GM12875 (cell line): ENCODE measurements around the gene KIF13A.

ENCODE experiments used
- H3K4me3 ChIP-seq: one replicate; pipeline ENCODE4 v1.5.1; 2011; ENCODE audit warnings: low read depth, low read length, control low read depth
- TF ChIP-seq, protein P1 (sequence below): IDR thresholded peaks from 2 replicates; pipeline ENCODE4 v1.5.1; 2011; ENCODE audit warnings: low read depth, mild to moderate bottlenecking, control low read depth, inconsistent platforms, low read length, moderate library complexity, borderline replicate concordance; ENCODE audit not compliant: insufficient read depth

The KIF13A gene

DNA sequence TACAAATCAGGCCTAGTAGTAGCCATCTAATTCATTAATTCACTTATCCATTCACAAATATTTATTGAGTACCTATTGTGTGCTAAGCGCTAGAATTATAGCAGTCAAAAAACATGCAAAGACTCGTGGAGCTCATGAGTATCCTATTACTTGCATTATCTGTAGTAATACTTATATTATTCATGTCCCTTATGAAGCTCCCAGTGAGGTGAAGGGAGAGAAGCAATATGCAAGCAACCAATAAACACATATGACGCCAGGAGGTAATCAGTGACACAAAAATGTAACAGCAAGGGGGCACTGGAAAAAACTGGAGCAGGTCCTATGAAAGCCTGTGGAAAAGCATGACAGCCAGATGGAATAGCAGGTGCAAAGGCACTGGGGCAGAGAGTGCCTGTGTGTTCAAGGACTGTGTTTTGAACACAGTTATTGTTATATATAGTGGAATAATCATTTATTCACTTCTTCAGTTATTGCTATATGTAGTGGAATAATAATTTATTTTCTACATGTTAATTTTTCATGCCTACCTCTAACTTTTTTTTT lies 109.5 kb downstream of the KIF13A start:
- no peak overlapping the region for H3K4me3 ChIP-seq
- TF ChIP-seq, protein P1, sequence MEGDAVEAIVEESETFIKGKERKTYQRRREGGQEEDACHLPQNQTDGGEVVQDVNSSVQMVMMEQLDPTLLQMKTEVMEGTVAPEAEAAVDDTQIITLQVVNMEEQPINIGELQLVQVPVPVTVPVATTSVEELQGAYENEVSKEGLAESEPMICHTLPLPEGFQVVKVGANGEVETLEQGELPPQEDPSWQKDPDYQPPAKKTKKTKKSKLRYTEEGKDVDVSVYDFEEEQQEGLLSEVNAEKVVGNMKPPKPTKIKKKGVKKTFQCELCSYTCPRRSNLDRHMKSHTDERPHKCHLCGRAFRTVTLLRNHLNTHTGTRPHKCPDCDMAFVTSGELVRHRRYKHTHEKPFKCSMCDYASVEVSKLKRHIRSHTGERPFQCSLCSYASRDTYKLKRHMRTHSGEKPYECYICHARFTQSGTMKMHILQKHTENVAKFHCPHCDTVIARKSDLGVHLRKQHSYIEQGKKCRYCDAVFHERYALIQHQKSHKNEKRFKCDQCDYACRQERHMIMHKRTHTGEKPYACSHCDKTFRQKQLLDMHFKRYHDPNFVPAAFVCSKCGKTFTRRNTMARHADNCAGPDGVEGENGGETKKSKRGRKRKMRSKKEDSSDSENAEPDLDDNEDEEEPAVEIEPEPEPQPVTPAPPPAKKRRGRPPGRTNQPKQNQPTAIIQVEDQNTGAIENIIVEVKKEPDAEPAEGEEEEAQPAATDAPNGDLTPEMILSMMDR, result no peak

DNA sequence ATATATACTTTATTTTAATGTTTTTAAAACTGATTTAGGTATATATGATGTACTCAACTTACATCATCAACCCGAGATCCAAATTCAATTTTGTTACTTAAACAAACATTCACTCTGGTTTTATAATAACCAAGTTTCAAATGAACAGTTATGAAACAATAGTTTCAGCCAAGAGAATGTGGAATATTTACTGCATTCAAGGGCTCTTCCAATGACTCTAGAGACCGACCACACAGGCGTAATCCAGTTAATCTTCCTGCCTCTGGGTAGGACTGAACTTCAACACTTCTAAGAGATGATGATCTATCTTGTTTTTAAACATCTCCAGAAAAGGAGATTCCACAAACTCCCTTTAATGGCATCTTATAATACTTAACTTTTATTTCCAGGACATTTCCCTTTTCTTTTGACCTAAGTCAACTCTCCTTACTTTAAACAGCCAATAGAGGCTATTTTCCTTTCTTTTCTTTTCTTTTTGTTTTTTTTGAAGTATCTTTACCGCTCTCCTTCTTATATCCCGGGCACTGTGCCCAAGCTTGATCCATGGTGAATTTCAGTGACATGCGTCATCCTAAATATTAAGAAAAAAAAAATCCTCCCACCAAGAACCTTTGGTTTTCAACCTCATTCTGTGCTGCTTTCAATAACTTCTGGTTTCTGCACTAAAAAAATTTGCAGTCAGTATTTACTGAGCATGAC lies 110.1 kb downstream of the KIF13A start:
- no peak overlapping the region for H3K4me3 ChIP-seq
- TF ChIP-seq, protein P1, result no peak

GRCh38 chr6:17874753-17875152 lies 112.7 kb downstream of the KIF13A start:
- TF ChIP-seq, protein P1, result no peak
- H3K4me3 ChIP-seq, result no peak overlapping the region

DNA sequence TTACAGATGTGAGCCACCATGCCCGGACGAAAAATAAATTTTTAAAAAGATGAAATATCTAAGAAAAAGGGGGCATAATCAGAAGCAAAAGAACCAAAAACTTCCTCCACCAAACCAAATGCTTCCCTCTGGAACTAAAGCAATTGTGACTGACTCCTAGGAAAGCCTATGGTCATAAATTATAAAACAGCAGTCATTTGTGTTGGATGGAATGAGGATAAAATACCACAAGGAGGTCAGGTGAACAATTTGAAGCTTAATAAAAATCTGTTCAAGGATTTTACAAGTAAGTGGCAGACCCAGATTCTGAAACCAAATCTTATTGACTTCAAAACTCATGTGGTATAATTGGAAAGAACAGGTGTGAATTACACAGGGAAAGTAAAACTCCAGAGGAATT lies 114.5 kb downstream of the KIF13A start:
- no peak overlapping the region for H3K4me3 ChIP-seq
- TF ChIP-seq, protein P1, result no peak

GRCh38 chr6:17871836-17872235 lies 115.6 kb downstream of the KIF13A start:
- TF ChIP-seq, protein P1, result no peak
- H3K4me3 ChIP-seq, result no peak overlapping the region

DNA sequence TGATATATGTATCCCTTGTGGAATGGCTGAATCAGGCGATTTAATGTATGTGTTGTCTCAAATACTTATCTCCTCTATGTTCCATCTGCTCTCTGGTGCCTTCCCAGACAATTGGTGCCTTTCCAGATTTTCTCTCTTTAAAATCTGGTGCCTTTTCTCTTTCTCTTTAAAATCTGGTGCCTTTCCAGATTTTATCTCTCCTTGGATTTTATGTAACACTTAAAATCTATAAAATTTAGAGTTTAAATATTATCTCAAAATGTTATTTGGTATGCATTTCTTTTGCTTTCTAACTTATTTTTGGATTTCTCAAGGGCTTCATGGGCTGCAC lies 116.3 kb downstream of the KIF13A start:
- H3K4me3 ChIP-seq, result no peak overlapping the region
- TF ChIP-seq, protein P1, result no peak
